HCEC 1CT (cell line): ENCODE results near the gene SYNPR.
"Not testable (repeated sequence)": the region's sequence is repeated elsewhere in the genome, so short reads cannot be mapped to it uniquely, and the experiment has no call there.

Experiments used
- DNase-seq: peaks from one replicate; pipeline ENCODE4 v3.0.0-alpha.2; 2017

Gene SYNPR

DNA sequence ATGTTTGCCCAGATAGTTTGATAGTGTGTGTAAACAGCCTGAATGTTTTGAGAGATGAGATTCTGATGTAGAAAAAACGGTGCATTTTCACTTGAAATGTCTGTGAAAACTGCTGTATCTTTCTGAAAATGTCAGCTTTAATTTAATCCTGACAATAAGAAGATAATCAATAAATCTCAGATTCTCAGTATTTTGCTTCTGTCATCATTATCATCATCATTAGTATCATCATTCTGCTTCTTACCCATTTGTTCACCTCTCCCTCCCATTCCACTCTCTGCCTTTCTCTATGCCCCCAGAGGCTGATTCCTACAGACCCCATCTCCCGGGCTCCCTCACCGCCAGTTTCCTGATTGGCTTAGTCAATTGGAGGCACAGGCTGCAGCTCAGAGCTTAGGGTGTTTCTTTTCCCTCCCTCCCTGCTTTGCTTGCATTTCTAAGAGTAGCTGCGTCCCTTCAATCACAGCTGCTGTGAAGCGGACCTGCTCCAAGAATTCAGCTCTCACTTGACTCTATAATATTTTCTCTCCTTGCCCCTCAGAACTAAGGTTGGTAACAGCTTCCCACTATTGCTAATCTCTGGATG lies 366.2 kb downstream of the SYNPR start:
- no peak for DNase-seq

- not testable (repeated sequence) for DNase-seq
Observed at GRCh38 chr3:63644928-63645781, 367.0 kb downstream of the SYNPR start.

DNA sequence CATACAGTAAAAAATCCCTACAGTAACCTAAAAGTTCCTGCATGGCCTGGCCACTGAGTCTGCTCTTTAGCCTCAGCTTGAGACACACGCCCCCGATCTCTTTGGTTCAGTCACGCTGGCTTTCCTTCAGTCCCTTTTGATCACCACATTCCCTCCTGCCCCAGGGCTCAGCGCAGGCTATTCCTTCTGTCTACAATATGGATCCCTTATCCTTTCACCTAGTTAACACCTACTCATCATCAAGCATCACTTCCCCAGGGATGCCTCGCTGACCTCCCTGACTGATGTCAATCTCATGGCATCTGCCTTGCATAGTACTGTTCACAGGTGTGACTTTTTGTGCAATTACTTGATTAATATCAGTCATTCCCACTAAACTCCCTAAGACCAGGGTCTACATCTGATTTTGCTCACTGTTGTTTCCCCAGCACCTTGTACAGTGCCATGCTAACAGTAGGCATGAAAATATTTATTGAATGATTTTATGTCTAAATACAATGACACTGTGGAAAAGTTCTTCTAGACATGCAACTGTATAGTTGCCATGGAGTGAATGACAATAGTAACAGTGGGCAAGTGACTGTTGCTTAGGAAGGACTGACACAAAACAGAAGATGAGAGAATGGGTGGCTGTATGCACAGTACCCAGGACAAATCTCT lies 374.1 kb downstream of the SYNPR start, which contains the start of gene SNTN:
SNTN (plus strand) TSS at position 610 of the 660 bp plus-strand sequence; CDS start at position 623, 13 bp downstream.
- DNase-seq, result no peak

DNA sequence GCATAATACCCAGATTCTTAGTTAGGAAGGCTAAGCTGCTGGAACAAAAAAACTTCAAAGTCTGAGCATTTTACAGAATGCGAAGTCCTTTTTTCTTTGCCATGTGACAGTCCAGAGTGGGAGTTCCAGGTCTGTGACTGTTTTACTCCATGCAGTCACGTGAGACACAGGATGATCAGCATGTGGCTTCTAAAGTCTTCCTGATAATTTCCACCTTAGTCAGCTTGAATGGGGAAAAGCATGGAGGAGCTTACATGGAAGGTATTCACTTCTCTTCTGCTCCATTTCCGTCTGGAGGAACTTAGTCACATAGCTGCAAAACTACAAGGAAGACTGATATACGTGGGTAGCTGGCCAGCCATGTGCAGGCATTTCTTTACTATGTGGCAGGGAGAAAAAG lies 376.1 kb downstream of the SYNPR start:
- DNase-seq, result peak; percentile 13

DNA sequence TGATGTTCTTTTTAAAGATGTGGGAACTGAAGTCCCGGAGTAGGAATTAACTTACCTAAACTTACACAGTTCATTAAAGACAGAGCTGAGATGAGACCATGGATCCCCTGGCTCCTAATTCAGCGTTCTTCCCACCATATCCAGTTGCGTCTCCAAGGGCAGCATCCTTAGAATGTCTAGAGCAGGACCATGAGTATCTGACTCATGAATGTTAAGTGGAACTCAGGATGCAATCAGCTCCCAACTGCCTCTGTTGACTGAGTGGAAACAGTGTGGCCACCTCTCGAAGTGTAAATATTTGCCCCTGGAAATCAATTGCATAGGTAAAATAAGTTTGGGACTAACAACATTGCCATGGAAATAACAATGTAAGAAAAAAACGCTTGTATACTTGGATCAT lies 376.8 kb downstream of the SYNPR start:
- DNase-seq, result peak; percentile 28

- DNase-seq, result peak; percentile 92
Observed at GRCh38 chr3:63655519-63655918, 377.4 kb downstream of the SYNPR start.

- peak; percentile 95 for DNase-seq
Observed at GRCh38 chr3:63656786-63657185, 378.7 kb downstream of the SYNPR start.

DNA sequence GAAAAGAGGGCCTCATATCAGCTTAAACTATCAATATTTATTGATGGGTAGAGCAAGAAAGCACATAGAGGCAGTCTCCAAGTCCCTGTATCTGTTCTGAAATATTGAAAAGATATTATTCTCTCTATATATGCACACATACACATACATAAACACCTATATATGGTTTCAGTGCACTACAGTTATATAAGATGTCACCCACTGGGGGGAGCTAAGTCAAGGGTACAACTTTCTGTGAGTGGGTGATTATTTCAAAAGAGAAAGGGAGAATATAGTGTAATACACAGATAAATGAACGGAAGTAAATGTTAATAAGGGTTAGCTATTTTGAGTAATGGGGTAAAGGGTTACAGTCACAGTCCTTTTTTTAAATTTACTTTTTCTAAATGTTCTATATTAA lies 383.1 kb downstream of the SYNPR start:
- DNase-seq, result peak; percentile 43

- DNase-seq, result no peak
Observed at GRCh38 chr3:63662011-63662410, 383.9 kb downstream of the SYNPR start.

DNA sequence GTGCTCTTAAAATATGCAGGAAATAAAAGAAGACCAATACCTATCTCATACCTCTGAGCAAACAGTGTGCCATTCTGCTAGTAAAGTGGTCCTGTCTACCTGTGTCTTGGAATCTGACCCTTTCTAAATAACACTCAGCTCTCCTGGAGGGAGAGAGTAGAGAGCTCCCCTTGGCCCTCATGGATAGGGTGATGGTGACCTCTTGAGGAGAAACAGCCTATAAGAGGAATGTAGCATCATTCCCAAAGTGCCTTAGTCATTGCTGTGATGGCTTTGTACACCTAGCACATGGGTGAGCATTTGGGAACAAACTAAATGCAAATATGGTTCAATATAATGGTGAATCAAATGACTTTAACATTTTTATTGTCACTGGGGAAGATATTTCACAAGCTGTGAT lies 384.4 kb downstream of the SYNPR start:
- DNase-seq, result peak; percentile 54
